ENCODE data around the gene TBCK. TPM values are rescaled to one million over a fixed set of nuclear protein-coding genes. Genes with fewer than 3 reads are reported as not detected.
A peak's percentile ranks its signal among the peaks of the same experiment; 100 is the strongest.

TBCK gene
- total and polyA plus RNA-seq, 2 of the 13 experiments (the other 11 are each of a cell fraction or from before 2014, with no cell fraction given), result 51.0 to 62.4 TPM

GRCh38 chr4:106315968-106316772 is at the start of gene TBCK, which contains the start of gene AIMP1 (continued):
- TF ChIP-seq ZBTB26 (CRISPR knock-in tag; IDR thresholded peaks at IDR 0.05; ENCODE audit: borderline replicate concordance) (no peak), ZNF180 (CRISPR knock-in tag; IDR thresholded peaks at IDR 0.05; ENCODE audit: borderline replicate concordance, low read depth) (no peak), FUBP1 (CRISPR knock-in tag; IDR thresholded peaks at IDR 0.05; ENCODE audit: borderline replicate concordance) (no peak), TRIM24 (CRISPR knock-in tag; IDR thresholded peaks at IDR 0.05) (no peak), NR2F2 (IDR thresholded peaks at IDR 0.05; ENCODE audit: borderline replicate concordance, low read depth) (peak; percentile 46; the same call in 1 of the 2 replicates), ZBTB34 (CRISPR knock-in tag; IDR thresholded peaks at IDR 0.05) (peak; percentile 49; the same call in 1 of the 2 replicates), ZUFSP (CRISPR knock-in tag; IDR thresholded peaks at IDR 0.05; ENCODE audit: borderline replicate concordance) (no peak), KDM4B (CRISPR knock-in tag; IDR thresholded peaks at IDR 0.05) (0 out of 2 replicates have a peak, but pooled peaks have one; percentile 31), ZNF251 (CRISPR knock-in tag; IDR thresholded peaks at IDR 0.05) (no peak), ZFP36 (IDR thresholded peaks at IDR 0.05; ENCODE audit: borderline replicate concordance, low read depth, low read length, partially characterized antibody) (no peak), NR2F6 (IDR thresholded peaks at IDR 0.05) (no peak), NR2F6 (CRISPR knock-in tag; IDR thresholded peaks at IDR 0.05) (no peak), SNAPC4 (CRISPR knock-in tag; IDR thresholded peaks at IDR 0.05) (0 out of 2 replicates have a peak, but pooled peaks have one; percentile 40), KDM1A (CRISPR knock-in tag; IDR thresholded peaks at IDR 0.05) (no peak)
- TF ChIP-seq, protein P1, sequence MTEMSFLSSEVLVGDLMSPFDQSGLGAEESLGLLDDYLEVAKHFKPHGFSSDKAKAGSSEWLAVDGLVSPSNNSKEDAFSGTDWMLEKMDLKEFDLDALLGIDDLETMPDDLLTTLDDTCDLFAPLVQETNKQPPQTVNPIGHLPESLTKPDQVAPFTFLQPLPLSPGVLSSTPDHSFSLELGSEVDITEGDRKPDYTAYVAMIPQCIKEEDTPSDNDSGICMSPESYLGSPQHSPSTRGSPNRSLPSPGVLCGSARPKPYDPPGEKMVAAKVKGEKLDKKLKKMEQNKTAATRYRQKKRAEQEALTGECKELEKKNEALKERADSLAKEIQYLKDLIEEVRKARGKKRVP (CRISPR knock-in tag; IDR thresholded peaks at IDR 0.05), result no peak
